Peyer's patch (tissue), 4 donors: ENCODE measurements around the gene PSIP1. TPM values are rescaled to one million over a fixed set of nuclear protein-coding genes. Genes with fewer than 3 reads are reported as not detected.

Experiments used
- DNase-seq, 3 donors: peaks; one replicate each; pipeline ENCODE4 v3.0.0-alpha.2; 2017 to 2019
- H3K27ac ChIP-seq, 4 donors: fragments of 200-600 bp; sonication (generic); one replicate each; pipeline ENCODE4 v1.5.1; 2016 to 2019
- H3K27me3 ChIP-seq, 2 donors: fragments of 200-600 bp; sonication (generic); one replicate each; pipeline ENCODE4 v1.5.1; 2019
- H3K36me3 ChIP-seq, 3 donors: fragments of 200-600 bp; sonication (generic); one replicate each; pipeline ENCODE4 v1.5.1; 2016 to 2019
- H3K4me1 ChIP-seq, 4 donors: fragments of 200-600 bp; sonication (generic); one replicate each; pipeline ENCODE4 v1.5.1; 2016 to 2019
- H3K4me3 ChIP-seq, 4 donors: fragments of 200-600 bp; sonication (generic); 1 replicate in 3 of 4; 2 replicates in 1 of 4; pipeline ENCODE4 v1.5.1; 2016 to 2019; ENCODE audit warnings: mild to moderate bottlenecking in 1 of 4
- H3K9me3 ChIP-seq, 4 donors: fragments of 200-600 bp; sonication (generic); one replicate each; pipeline ENCODE4 v1.5.1; 2016 to 2019; ENCODE audit warnings: mild to moderate bottlenecking in 1 of 4
- CTCF ChIP-seq, 6 experiments: fragments of 450-650 bp in 4 of 6; fragments of 200-600 bp in 2 of 6; sonication (generic) in 1 of 6; IDR thresholded peaks; one replicate each; pipeline ENCODE4 v1.5.1; 2017 to 2019; ENCODE audit warnings: antibody characterized with exemption in 6 of 6, mild to moderate bottlenecking in 3 of 6, moderate library complexity in 1 of 6
- POLR2A ChIP-seq, 2 donors: fragments of 450-650 bp; IDR thresholded peaks; one replicate each; pipeline ENCODE4 v1.5.1; 2017; ENCODE audit warnings: antibody characterized with exemption in 2 of 2, mild to moderate bottlenecking in 2 of 2, moderate library complexity in 2 of 2
- total RNA-seq, 4 donors: library from RNA; depleted of rRNA; stranded (reverse); fragments of >200 nt; gene quantifications; one replicate each; pipeline ENCODE4 v1.1.0, GENCODE V29; 2016

Gene PSIP1
- total RNA-seq, 4 donors from 2014 or later: 20.2 to 71.0 (median 25.7) TPM

GRCh38 chr9:15501179-15501578 lies 9.6 kb downstream of the PSIP1 start:
- H3K4me1 ChIP-seq: no peaks in the 10 kb centered on the region

GRCh38 chr9:15499139-15499538 lies 11.6 kb downstream of the PSIP1 start:
- no peaks in the 10 kb centered on the region for H3K36me3 ChIP-seq
- H3K27me3 ChIP-seq: no peaks in the 10 kb centered on the region
- no peak overlapping the region for H3K4me3 ChIP-seq
- no peaks in the 10 kb centered on the region for H3K4me1 ChIP-seq
- H3K9me3 ChIP-seq: no peaks in the 10 kb centered on the region
- no peak for DNase-seq
- TF ChIP-seq POLR2A (IDR thresholded peaks at IDR 0.05) (no peak), CTCF (IDR thresholded peaks at IDR 0.05) (no peak)
- no peak overlapping the region for H3K27ac ChIP-seq

More at GRCh38 chr9:15501179-15501578, 9.6 kb downstream of the PSIP1 start:
- Histone ChIP-seq H3K36me3 (peaks cover 0 to 14% (median 0%) of the 10 kb centered on the region in 3 donors), H3K27me3 (no peaks in the 10 kb centered on the region), H3K9me3 (no peaks in the 10 kb centered on the region), H3K27ac (no peak overlapping the region), H3K4me3 (no peak overlapping the region)
- TF ChIP-seq CTCF (IDR thresholded peaks at IDR 0.05) (no peak), POLR2A (IDR thresholded peaks at IDR 0.05) (no peak)
- no peak for DNase-seq

DNA sequence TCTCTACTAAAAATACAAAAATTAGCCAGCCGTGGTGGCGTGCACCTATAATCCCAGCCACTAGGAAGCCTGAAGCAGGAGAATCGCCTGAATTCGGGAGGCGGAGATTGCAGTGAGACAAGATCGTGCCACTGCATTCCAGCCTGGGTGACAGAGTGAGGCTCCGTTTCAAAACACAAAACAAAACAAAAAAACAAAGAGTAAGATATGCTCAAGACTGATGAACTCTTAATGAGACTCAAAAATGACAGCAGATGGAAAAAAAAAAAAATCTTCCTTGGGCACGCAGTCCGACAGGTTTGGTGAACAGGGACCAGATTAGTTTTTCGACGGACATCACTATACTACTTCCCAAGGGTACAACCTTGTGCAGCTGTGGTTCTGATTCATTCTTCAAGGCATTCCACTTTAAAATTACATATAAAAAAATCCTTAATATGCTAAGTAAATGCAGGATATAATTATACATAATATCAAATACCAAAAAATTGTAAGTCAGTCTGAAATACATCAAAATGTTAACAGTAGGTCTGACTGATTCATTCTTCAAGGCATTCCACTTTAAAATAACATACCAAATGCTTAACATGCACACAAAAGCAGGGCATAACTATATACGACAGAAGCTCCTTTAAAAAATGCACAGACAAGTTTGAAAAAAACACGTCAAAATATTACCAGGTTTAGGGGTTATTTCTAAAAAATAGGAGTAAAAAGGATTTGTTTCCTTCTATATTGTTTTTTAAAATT lies 12.3 kb downstream of the PSIP1 start:
- H3K4me3 ChIP-seq: no peak overlapping the region
- H3K27me3 ChIP-seq: no peaks in the 10 kb centered on the region
- DNase-seq: no peak
- H3K27ac ChIP-seq: no peak overlapping the region
- no peaks in the 10 kb centered on the region for H3K36me3 ChIP-seq
- TF ChIP-seq CTCF (IDR thresholded peaks at IDR 0.05): no peak
- no peak for TF ChIP-seq POLR2A (IDR thresholded peaks at IDR 0.05)
- H3K9me3 ChIP-seq: no peaks in the 10 kb centered on the region
- no peaks in the 10 kb centered on the region for H3K4me1 ChIP-seq

DNA sequence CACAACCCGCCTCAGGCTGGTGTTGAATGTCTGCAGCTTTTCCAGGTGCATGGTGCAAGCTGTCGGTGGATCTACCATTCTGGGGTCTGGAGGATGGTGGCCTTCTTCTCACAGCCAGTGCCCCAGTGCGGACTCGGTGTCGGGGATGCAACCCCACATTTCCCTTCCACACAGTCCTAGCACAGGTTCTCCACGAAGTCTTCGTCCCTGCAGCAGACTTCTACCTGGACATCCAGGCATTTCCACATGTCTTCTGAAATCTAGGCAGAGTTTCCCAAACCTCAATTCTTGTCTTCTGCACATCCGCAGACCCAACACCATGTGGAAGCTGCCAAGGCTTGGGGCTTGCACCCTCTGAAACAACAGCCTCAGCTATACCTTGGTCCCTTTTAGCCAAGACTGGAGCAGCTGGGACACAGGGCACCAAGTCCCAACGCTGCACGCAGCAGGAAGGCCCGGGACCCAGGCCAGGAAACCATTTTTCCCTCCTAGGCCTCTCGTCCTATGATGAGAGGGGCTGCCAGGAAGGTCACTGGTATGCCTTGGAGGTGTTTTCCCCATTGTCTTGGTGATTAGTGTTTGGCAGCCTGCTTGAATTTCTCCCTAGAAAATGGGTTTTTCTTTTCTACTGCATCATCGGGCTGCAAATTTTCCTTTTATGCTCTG lies 18.2 kb downstream of the PSIP1 start:
- Histone ChIP-seq H3K4me1 (no peaks in the 10 kb centered on the region), H3K36me3 (peaks cover 0 to 8% (median 0%) of the 10 kb centered on the region in 3 donors), H3K4me3 (no peak overlapping the region), H3K9me3 (peaks cover 0 to 3% (median 0%) of the 10 kb centered on the region in 4 donors), H3K27me3 (no peaks in the 10 kb centered on the region), H3K27ac (no peak overlapping the region)
- no peak for DNase-seq
- TF ChIP-seq CTCF (IDR thresholded peaks at IDR 0.05): no peak

DNA sequence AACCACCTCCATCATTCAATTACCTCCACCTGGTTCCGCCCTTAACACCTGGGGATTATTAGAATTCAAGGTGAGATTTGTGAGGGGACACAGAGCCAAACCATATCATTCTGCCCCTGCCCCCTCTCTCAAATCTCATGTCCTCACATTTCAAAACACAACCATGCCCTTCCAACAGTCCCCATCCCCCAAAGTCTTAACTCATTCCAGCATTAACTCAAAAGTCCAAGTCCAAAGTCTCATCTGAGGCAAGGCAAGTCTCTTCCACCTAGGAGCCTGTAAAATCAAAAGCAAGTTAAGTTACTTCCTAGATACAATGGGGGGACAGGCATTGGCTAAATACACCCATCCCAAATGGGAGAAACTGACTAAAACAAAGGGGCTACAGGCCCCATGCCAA lies 18.8 kb downstream of the PSIP1 start:
- H3K27me3 ChIP-seq: no peaks in the 10 kb centered on the region
- TF ChIP-seq POLR2A (IDR thresholded peaks at IDR 0.05) (no peak), CTCF (IDR thresholded peaks at IDR 0.05) (no peak)
- H3K9me3 ChIP-seq: peaks cover 0 to 3% (median 0%) of the 10 kb centered on the region in 4 donors
- peaks cover 0 to 15% (median 0%) of the 10 kb centered on the region in 3 donors for H3K36me3 ChIP-seq
- DNase-seq: no peak
- no peak overlapping the region for H3K4me3 ChIP-seq
- no peaks in the 10 kb centered on the region for H3K4me1 ChIP-seq
- no peak overlapping the region for H3K27ac ChIP-seq
